Activated naive CD4-positive, alpha-beta T cell treated with anti-CD3 and anti-CD28 coated beads for 36 hours (primary cell): ENCODE results near the gene HAUS8. TPM values are rescaled to one million over a fixed set of nuclear protein-coding genes. Genes with fewer than 3 reads are reported as not detected.
A peak's percentile ranks its signal among the peaks of the same experiment; 100 is the strongest.
"Not testable (repeated sequence)": the region's sequence is repeated elsewhere in the genome, so short reads cannot be mapped to it uniquely, and the experiment has no call there.

ENCODE experiments used
- CTCF ChIA-PET: fragments of 350-600 bp; sonication (Branson Sonifier 250); formaldehyde crosslinking; loops from one replicate; lab custom pipeline; 2021; ENCODE audit warnings: antibody characterized with exemption; lab: Charles Lee
- DNase-seq: peaks from one replicate; pipeline ENCODE4 v3.0.0-alpha.2; 2020
- H3K27ac Mint-ChIP-seq: one replicate; pipeline ENCODE4 v1.8.0; 2021; ENCODE audit warnings: mild to moderate bottlenecking, mixed read lengths
- H3K27me3 Mint-ChIP-seq: one replicate; pipeline ENCODE4 v1.8.0; 2021; ENCODE audit warnings: low read depth, mixed read lengths
- H3K36me3 Mint-ChIP-seq: one replicate; pipeline ENCODE4 v1.8.0; 2021; ENCODE audit warnings: low read depth, mixed read lengths
- H3K4me1 Mint-ChIP-seq: one replicate; pipeline ENCODE4 v1.8.0; 2021; ENCODE audit warnings: low read depth, mixed read lengths
- H3K4me3 Mint-ChIP-seq: one replicate; pipeline ENCODE4 v1.8.0; 2021; ENCODE audit warnings: mild to moderate bottlenecking, moderate library complexity, mixed read lengths
- H3K9me3 Mint-ChIP-seq: one replicate; pipeline ENCODE4 v1.8.0; 2021; ENCODE audit warnings: mixed read lengths
- intact Hi-C: fragments of 100-400 bp; cut with micrococcal nuclease; formaldehyde crosslinking; loops from one replicate; pipeline ENCODE4 v1.15.1; 2023
- total RNA-seq, 2 experiments: library from RNA; stranded (reverse); gene quantifications; one replicate each; pipeline ENCODE4 v1.2.3, GENCODE V29; 2021

The HAUS8 gene
- total RNA-seq, 2 experiments from 2014 or later, result 47.3 to 48.8 TPM

DNA sequence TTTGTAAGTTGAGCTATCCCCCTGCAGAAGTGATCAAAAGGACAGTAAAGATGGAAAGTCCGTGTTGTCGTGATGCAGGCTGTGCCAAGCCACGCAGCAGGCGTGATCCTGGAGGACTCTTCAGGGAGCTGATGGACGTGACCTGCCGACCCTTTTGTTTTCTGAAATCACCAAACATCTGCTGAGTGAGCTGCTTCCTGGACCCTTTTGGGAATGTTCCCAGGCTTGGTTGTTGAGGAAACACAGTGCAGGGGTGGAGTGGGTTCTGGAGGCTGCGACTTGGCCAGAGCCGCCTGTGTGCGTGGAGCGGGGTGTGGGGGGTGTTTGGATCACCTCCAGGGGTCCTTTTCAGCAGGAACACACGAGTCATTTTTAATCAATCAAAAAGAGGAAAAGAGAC, 33.3 kb downstream of the HAUS8 start:
- Mint-ChIP-seq H3K9me3 (no peaks in the 10 kb centered on the region), H3K27ac (no peak overlapping the region), H3K36me3 (no peaks in the 10 kb centered on the region), H3K4me1 (no peaks in the 10 kb centered on the region), H3K27me3 (peaks cover 3% of the 10 kb centered on the region), H3K4me3 (no peak overlapping the region)
- intact Hi-C loops, result no loop called here
- CTCF ChIA-PET, result interaction anchor here (0.5 kb wide), 1 partner anchor 14 kb away, joined by 3 read pairs; no protein-coding TSS in a partner anchor
- DNase-seq, result no peak

- Mint-ChIP-seq H3K36me3 (no peaks in the 10 kb centered on the region), H3K27me3 (peaks cover 3% of the 10 kb centered on the region), H3K27ac (no peak overlapping the region)
Observed at GRCh38 chr19:17037966-17038500, 37.2 kb downstream of the HAUS8 start.

GRCh38 chr19:17037184-17037583, 38.1 kb downstream of the HAUS8 start:
- Mint-ChIP-seq H3K4me3 (no peak overlapping the region), H3K27me3 (peaks cover 3% of the 10 kb centered on the region), H3K4me1 (no peaks in the 10 kb centered on the region), H3K9me3 (no peaks in the 10 kb centered on the region), H3K36me3 (no peaks in the 10 kb centered on the region), H3K27ac (no peak overlapping the region)
- CTCF ChIA-PET, result no interaction called here
- no peak for DNase-seq
- intact Hi-C loops, result no loop called here

More at GRCh38 chr19:17037966-17038500, 37.2 kb downstream of the HAUS8 start:
- Mint-ChIP-seq H3K4me1 (no peaks in the 10 kb centered on the region), H3K4me3 (no peak overlapping the region), H3K9me3 (no peaks in the 10 kb centered on the region)
- CTCF ChIA-PET, result no interaction called here
- no peak for DNase-seq
- intact Hi-C loops, result no loop called here

DNA sequence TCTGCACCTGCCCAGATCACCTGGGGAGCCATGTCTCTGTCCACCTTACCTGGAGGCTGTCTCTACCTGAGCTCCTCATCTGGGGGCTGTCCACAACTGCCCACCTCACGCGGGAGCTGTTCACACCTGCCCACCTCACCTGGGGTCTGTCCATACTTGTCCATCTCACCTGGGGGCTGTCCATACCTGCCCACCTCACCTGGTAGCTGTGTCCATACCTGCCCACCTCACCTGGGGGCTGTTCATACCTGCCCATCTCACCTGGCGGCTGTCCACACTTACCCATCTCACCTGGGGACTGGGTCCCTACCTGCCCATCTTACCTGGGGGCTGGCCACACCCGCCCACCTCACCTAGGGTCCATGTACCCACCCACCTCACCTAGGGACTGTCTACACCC, 38.6 kb downstream of the HAUS8 start:
- Mint-ChIP-seq H3K36me3 (no peaks in the 10 kb centered on the region), H3K27ac (no peak overlapping the region), H3K4me1 (no peaks in the 10 kb centered on the region), H3K27me3 (peaks cover 3% of the 10 kb centered on the region), H3K9me3 (no peaks in the 10 kb centered on the region), H3K4me3 (no peak overlapping the region)
- CTCF ChIA-PET, result no interaction called here
- no peak for DNase-seq
- intact Hi-C loops, result no loop called here

DNA sequence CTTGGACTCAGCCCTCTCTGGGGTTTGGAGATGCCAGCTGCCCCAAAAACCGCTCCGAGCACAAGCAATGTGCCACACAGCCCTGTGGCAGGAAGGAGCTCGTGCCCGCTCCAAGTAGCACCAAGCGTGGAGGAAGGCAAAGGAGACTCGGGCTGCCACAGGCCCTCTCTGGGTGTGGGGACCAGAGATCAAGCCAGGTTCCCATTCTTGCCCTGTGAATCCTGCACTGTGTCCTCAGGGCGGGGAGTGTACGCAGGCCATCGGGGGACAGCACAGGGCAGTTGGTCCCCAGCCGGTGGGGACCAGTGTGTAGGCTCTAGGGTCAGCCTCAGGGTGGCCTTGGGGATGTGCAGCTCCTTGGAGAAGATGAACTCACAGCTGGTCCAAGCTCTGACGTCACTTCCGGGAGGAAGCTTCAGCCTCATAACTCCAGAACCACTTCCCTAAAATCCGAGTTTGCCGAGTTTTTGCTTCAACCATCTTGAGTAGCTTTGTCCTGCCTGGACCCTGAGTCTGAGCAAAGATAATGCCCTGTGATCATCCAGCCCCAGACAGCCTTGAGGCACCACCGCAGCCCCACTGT, 39.3 kb downstream of the HAUS8 start:
- Mint-ChIP-seq H3K4me3 (no peak overlapping the region), H3K27me3 (peaks cover 3% of the 10 kb centered on the region), H3K9me3 (no peaks in the 10 kb centered on the region), H3K27ac (no peak overlapping the region), H3K36me3 (no peaks in the 10 kb centered on the region), H3K4me1 (no peaks in the 10 kb centered on the region)
- CTCF ChIA-PET, result no interaction called here
- intact Hi-C loops, result no loop called here
- no peak for DNase-seq

DNA sequence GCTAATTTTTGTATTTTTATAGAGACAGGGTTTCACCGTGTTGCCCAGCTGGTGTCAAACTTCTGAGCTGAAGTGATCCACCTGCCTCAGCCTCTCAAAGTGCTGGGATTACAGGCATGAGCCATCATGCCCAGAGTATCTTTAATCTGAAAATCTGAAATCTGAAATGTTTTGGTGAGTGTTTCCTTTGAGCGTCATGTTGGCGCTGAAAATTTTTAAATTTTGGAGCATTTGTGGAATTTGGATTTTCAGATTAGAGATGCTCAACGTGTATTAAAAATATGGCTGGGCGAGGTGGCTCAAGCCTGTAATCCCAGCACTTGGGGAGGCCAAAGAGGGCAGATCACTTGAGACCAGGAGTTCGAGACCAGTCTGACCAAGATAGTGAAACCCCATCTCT, 43.5 kb downstream of the HAUS8 start:
- no peak overlapping the region for H3K4me3 Mint-ChIP-seq
- CTCF ChIA-PET, result interaction anchor here (0.6 kb wide), 1 partner anchor 262 kb away, joined by 3 read pairs; no protein-coding TSS in a partner anchor
- no peaks in the 10 kb centered on the region for H3K4me1 Mint-ChIP-seq
- no peaks in the 10 kb centered on the region for H3K9me3 Mint-ChIP-seq
- no peak for DNase-seq
- no peak overlapping the region for H3K27ac Mint-ChIP-seq
- intact Hi-C loops, result no loop called here
- H3K36me3 Mint-ChIP-seq, result no peaks in the 10 kb centered on the region
- peaks cover 16% of the 10 kb centered on the region for H3K27me3 Mint-ChIP-seq

DNA sequence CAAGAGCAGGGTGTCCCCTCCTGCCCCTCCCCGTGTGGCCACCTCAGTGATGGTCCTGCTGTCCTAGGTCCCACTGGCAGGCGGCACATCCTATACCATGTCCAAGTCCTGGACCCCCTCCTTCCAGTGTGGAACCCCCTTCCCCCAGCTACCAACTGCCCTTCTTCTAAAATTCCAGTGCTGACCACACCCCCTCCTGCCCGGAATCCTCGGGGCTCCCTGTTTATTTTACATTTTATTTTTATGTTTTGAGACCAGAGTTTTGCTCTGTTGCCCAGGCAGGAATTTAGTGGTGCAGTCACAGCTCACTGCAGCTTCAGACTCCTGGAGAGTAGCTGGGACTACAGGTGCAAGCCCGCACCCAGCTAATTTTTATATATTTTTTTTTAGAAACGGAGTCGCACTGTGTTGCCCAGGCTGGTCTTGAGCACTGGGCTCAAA, 47.7 kb downstream of the HAUS8 start:
- DNase-seq, result no peak
- intact Hi-C loops, result no loop called here
- Mint-ChIP-seq H3K36me3 (peaks cover 1% of the 10 kb centered on the region), H3K27me3 (peaks cover 38% of the 10 kb centered on the region), H3K27ac (no peak overlapping the region), H3K4me3 (no peak overlapping the region), H3K9me3 (peaks cover 16% of the 10 kb centered on the region), H3K4me1 (peaks cover 5% of the 10 kb centered on the region)
- CTCF ChIA-PET, result no interaction called here

DNA sequence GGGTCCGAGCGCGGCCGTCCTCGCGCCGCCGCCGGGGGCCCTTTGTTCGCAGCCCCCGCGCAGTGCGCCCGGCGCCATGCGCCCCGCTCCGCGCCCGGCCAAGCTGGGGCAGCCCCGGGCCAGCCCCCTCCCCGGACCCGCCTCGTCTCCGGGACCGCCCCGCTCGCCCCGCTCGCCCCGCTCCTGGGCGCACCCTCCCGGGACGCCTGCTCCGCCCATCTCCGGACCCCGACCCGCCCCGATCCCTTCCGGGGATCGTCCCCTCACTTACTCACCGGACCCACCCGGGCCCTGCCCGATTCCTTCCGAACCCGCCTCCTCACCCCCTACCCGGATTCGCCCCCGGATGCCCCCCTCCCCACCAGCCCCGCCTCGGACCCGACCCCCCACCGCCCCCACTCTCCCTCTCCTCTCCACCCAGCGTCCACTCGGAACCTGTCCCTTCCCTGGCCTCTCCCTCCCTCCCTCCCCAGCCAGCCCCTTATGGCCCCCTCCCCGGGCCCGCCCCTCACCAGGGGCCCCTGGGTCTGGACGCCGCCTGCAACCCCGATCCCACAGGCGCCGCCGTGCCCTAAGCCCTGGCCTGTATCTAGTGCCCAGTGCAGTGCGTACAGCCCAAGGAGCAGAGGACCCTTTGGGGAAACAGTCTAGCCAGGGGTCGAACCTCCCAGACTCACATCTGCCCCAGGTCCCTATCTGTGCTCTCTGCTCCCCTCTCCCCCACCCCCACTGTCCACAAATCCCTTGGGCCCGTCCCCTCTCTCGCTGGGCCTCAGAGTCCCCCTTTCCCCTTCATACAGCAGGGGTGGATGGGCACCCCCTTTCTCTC, 48.3 kb downstream of the HAUS8 start, which contains the start of gene CPAMD8:
Gene CPAMD8 (minus strand): TSS at position 105 of the 829 bp plus-strand sequence. CDS start 168 bp downstream, outside the sequence.
- intact Hi-C loops, result no loop called here
- CTCF ChIA-PET, result no interaction called here
- peaks cover 1% of the 10 kb centered on the region for H3K36me3 Mint-ChIP-seq
- peaks cover 5% of the 10 kb centered on the region for H3K4me1 Mint-ChIP-seq
- no peak within 1 kb of the TSS for H3K27ac Mint-ChIP-seq
- peaks cover 16% of the 10 kb centered on the region for H3K9me3 Mint-ChIP-seq
- H3K27me3 Mint-ChIP-seq, result peaks cover 38% of the 10 kb centered on the region
- DNase-seq, result peak; percentile 22
- peak within 1 kb of the TSS; percentile 40 for H3K4me3 Mint-ChIP-seq

- Mint-ChIP-seq H3K4me3 (peak overlapping the region; percentile 40), H3K4me1 (peaks cover 5% of the 10 kb centered on the region), H3K27me3 (peaks cover 38% of the 10 kb centered on the region), H3K36me3 (peaks cover 1% of the 10 kb centered on the region), H3K27ac (no peak overlapping the region), H3K9me3 (peaks cover 16% of the 10 kb centered on the region)
- DNase-seq, result no peak
- intact Hi-C loops, result no loop called here
- CTCF ChIA-PET, result no interaction called here
Observed at GRCh38 chr19:17025991-17026658, 49.1 kb downstream of the HAUS8 start.

DNA sequence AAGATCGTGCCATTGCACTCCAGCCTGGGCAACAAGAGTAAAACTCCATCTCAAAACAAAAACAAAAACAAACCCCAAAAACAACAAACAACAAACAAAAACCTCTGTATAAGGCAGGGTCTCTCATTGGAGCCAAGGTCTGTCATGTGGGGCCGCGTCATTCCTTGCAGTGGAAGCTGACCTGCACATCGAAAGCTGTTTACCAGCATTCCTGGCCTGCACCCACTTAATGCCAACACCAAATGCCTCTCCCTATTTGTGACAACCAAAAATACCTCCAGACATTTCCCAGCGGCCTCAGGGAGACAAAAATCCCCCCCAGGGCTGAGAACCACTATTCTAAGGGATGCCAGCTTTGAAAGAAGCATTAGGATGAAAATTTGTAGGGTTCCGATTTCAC, 49.9 kb downstream of the HAUS8 start:
- Mint-ChIP-seq H3K4me1 (peaks cover 5% of the 10 kb centered on the region), H3K27ac (no peak overlapping the region), H3K36me3 (peaks cover 1% of the 10 kb centered on the region), H3K27me3 (peaks cover 38% of the 10 kb centered on the region), H3K9me3 (peaks cover 16% of the 10 kb centered on the region), H3K4me3 (no peak overlapping the region)
- DNase-seq, result no peak
- CTCF ChIA-PET, result no interaction called here
- intact Hi-C loops, result no loop called here

GRCh38 chr19:17024941-17025340, 50.3 kb downstream of the HAUS8 start:
- Mint-ChIP-seq H3K27me3 (peaks cover 38% of the 10 kb centered on the region), H3K9me3 (peaks cover 16% of the 10 kb centered on the region)
- DNase-seq, intact Hi-C loops, H3K36me3 Mint-ChIP-seq, H3K4me3 Mint-ChIP-seq, CTCF ChIA-PET, H3K4me1 Mint-ChIP-seq, H3K27ac Mint-ChIP-seq: not testable (repeated sequence)

GRCh38 chr19:17023805-17024204, 51.4 kb downstream of the HAUS8 start:
- Mint-ChIP-seq H3K4me3 (no peak overlapping the region), H3K9me3 (peaks cover 16% of the 10 kb centered on the region), H3K36me3 (peaks cover 1% of the 10 kb centered on the region), H3K27me3 (peaks cover 35% of the 10 kb centered on the region), H3K27ac (no peak overlapping the region), H3K4me1 (peaks cover 5% of the 10 kb centered on the region)
- CTCF ChIA-PET, result no interaction called here
- no peak for DNase-seq
- intact Hi-C loops, result no loop called here
